GM19468 (cell line): Measurements from ENCODE around the gene OR51B5.
"Not testable (repeated sequence)": the region's sequence is repeated elsewhere in the genome, so short reads cannot be mapped to it uniquely, and the experiment has no call there.

Experiments
- ATAC-seq: cut with Tn5 transposase; IDR thresholded peaks from one replicate; pipeline ENCODE4 v1.9.1; 2021; ENCODE audit warnings: mild to moderate bottlenecking, moderate library complexity, moderate number of reproducible peaks; ENCODE audit not compliant: unreplicated experiment; ENCODE audit errors: extremely low read depth

Gene OR51B5

GRCh38 chr11:5343474-5344335, at the start of gene OR51B5:
TSS of gene OR51B5 (minus strand) at chr11:5343524. CDS start at chr11:5343524, 0 bp downstream.
- no peak for ATAC-seq

GRCh38 chr11:5390210-5390609, 46.9 kb upstream of the OR51B5 start:
- ATAC-seq, result no peak

- ATAC-seq, result no peak
Measured at GRCh38 chr11:5384335-5384734, 41.0 kb upstream of the OR51B5 start.

GRCh38 chr11:5383576-5383975, 40.3 kb upstream of the OR51B5 start, which contains the start of gene OR51M1:
TSS of gene OR51M1 (plus strand) at chr11:5383812. CDS start at chr11:5389399, 5,587 bp downstream.
- no peak for ATAC-seq

- no peak for ATAC-seq
Measured at GRCh38 chr11:5380740-5381342, 37.5 kb upstream of the OR51B5 start.

GRCh38 chr11:5369789-5370188, 26.5 kb upstream of the OR51B5 start:
- ATAC-seq, result no peak

- no peak for ATAC-seq
Measured at GRCh38 chr11:5368502-5369043, 25.2 kb upstream of the OR51B5 start.

- no peak for ATAC-seq
Measured at GRCh38 chr11:5367448-5368074, 24.2 kb upstream of the OR51B5 start.

GRCh38 chr11:5366856-5367255, 23.5 kb upstream of the OR51B5 start:
- ATAC-seq, result no peak

- not testable (repeated sequence) for ATAC-seq
Measured at GRCh38 chr11:5366365-5366764, 23.0 kb upstream of the OR51B5 start.

- ATAC-seq, result no peak
Measured at GRCh38 chr11:5364214-5364613, 20.9 kb upstream of the OR51B5 start.

GRCh38 chr11:5363679-5364078, 20.4 kb upstream of the OR51B5 start:
- no peak for ATAC-seq

- ATAC-seq, result no peak
Measured at GRCh38 chr11:5362017-5362625, 18.8 kb upstream of the OR51B5 start.

- not testable (repeated sequence) for ATAC-seq
Measured at GRCh38 chr11:5356031-5356430, 12.7 kb upstream of the OR51B5 start.

GRCh38 chr11:5351208-5351607, 7.9 kb upstream of the OR51B5 start, which contains the start of gene OR51B6:
TSS of gene OR51B6 (plus strand) at chr11:5351508. CDS start at chr11:5351508, 0 bp downstream.
- no peak for ATAC-seq

- no peak for ATAC-seq
Measured at GRCh38 chr11:5349550-5349949, 6.2 kb upstream of the OR51B5 start.

GRCh38 chr11:5348551-5349194, 5.3 kb upstream of the OR51B5 start:
- no peak for ATAC-seq

- ATAC-seq, result no peak
Measured at GRCh38 chr11:5345831-5346230, 2.5 kb upstream of the OR51B5 start.

- peak; percentile 65 for ATAC-seq
Measured at GRCh38 chr11:5339771-5340322, 3.5 kb downstream of the OR51B5 start.
